Pancreas (tissue), 10 donors: ENCODE measurements around the gene RASAL2. TPM values are rescaled to one million over a fixed set of nuclear protein-coding genes. Genes with fewer than 3 reads are reported as not detected.

ENCODE experiments used
- ATAC-seq, 4 donors: fragments of 200-7000 bp; cut with Tn5 transposase; one replicate each; pipeline versions ENCODE4 v1.8.0 to v1.9.1; 2020; ENCODE audit warnings: mild to moderate bottlenecking in 4 of 4, moderate library complexity in 4 of 4
- DNase-seq, 6 donors: peaks; one replicate each; pipeline ENCODE4 v3.0.0-alpha.2; 2020
- FAIRE-seq: peaks from 2 replicates; lab custom pipeline; 2012; peaks lifted over from hg19 to GRCh38; lab: Jason Lieb, UNC
- H3K27ac ChIP-seq, 4 donors: fragments of 200-600 bp; sonication (generic); 1 replicate in 3 of 4; 2 replicates in 1 of 4; pipeline versions ENCODE4 v1.5.0 to v1.8.0; 2020
- H3K27me3 ChIP-seq, 4 donors: fragments of 200-600 bp; one replicate each; pipeline ENCODE4 v1.8.0; 2021
- H3K36me3 ChIP-seq, 3 donors: fragments of 200-600 bp; sonication (generic) in 1 of 3; one replicate each; pipeline versions ENCODE4 v1.5.0 to v1.8.0; 2020 to 2021
- H3K4me1 ChIP-seq, 3 donors: fragments of 200-600 bp; one replicate each; pipeline ENCODE4 v1.8.0; 2021
- H3K4me3 ChIP-seq, 4 donors: fragments of 200-600 bp; sonication (generic) in 2 of 4; one replicate each; pipeline versions ENCODE4 v1.5.0 to v1.8.0; 2020 to 2021
- H3K9me3 ChIP-seq, 4 donors: fragments of 200-600 bp; one replicate each; pipeline ENCODE4 v1.8.0; 2021
- CTCF ChIP-seq, 4 donors: fragments of 200-600 bp; sonication (generic) in 3 of 4; IDR thresholded peaks; one replicate each; pipeline versions ENCODE4 v1.5.0 to v1.8.0; 2021; ENCODE audit warnings: antibody characterized with exemption in 4 of 4
- WGBS, 2 donors: extraction: QIAGEN DNeasy Blood & Tissue Kit; methylation state at CpG; one replicate each; pipeline ENCODE4 v1.1.7; 2013; 5-methylcytosine and 5-hydroxymethylcytosine counted together
- intact Hi-C, 3 donors: fragments of 100-400 bp; cut with DNase I; formaldehyde crosslinking; loops; one replicate each; pipeline versions ENCODE4 v1.11.1 to v1.14.2; 2022
- polyA plus RNA-seq, 2 donors: library from polyadenylated mRNA; stranded (reverse); fragments of 200-250 nt; gene quantifications; one replicate each; pipeline ENCODE4 v1.2.3, GENCODE V29; 2013
- total RNA-seq, 6 donors: library from RNA; stranded (reverse); fragmentation: NEBNext Ultra II Directional in 4 of 6; extraction: Animal tissue kit (Norgen Biotek cat#: 25700) in 4 of 6; gene quantifications; one replicate each; pipeline versions ENCODE4 v1.2.1 to v1.2.4, GENCODE V29; 2021 to 2023
- donor health status: healthy with polysubstance abuse.
- donor health status: DM: no; HTN: no; CAD: no; lungs with moderate emphysema.
- donor health status: DM: no; HTN: no; CAD: no.
- donor health status: control.
- donor health status: control.
- donor health status: Bipolar disorder and iron deficiency.
- donor health status: DM: yes; HTN: yes; CAD: no.
- donor health status: DM: no; HTN: no; CAD: no.
- donor health status: DM: no; HTN: no; CAD: no.
- donor health status: DM: yes; HTN: yes; CAD: no.

Gene RASAL2
- total and polyA plus RNA-seq, 8 donors: 2.5 to 12.9 (median 4.9) TPM

GRCh38 chr1:178492341-178492740 lies 398.4 kb downstream of the RASAL2 start:
- H3K9me3 ChIP-seq: no peaks in the 10 kb centered on the region
- DNase-seq (no peak), FAIRE-seq (no peak), ATAC-seq (no peak)
- H3K4me3 ChIP-seq: no peak overlapping the region
- TF ChIP-seq CTCF (IDR thresholded peaks at IDR 0.05): no peak
- no peaks in the 10 kb centered on the region for H3K36me3 ChIP-seq
- H3K4me1 ChIP-seq: no peaks in the 10 kb centered on the region
- WGBS, 2 donors: 83 to 88% methylated on average over 11 of the region's 11 CpGs
- intact Hi-C loops: no loop called here
- H3K27ac ChIP-seq: no peak overlapping the region
- H3K27me3 ChIP-seq: no peaks in the 10 kb centered on the region

- H3K4me1 ChIP-seq: no peaks in the 10 kb centered on the region
- FAIRE-seq: no peak
- no peak overlapping the region for H3K27ac ChIP-seq
- H3K27me3 ChIP-seq: no peaks in the 10 kb centered on the region
- TF ChIP-seq CTCF (IDR thresholded peaks at IDR 0.05): no peak
- no peak overlapping the region for H3K4me3 ChIP-seq
- WGBS, 2 donors: 88 to 92% methylated on average over 16 of the region's 16 CpGs
- no peaks in the 10 kb centered on the region for H3K9me3 ChIP-seq
- intact Hi-C loops: no loop called here
- H3K36me3 ChIP-seq: no peaks in the 10 kb centered on the region
- no peak for DNase-seq
- ATAC-seq: no peak
These were observed 399.4 kb downstream of the RASAL2 start for GRCh38 chr1:178493301-178493741.

GRCh38 chr1:178494569-178494971 lies 400.7 kb downstream of the RASAL2 start:
- H3K27me3 ChIP-seq: no peaks in the 10 kb centered on the region
- 93 to 95% methylated on average over 13 of the region's 13 CpGs for WGBS, 2 donors

GRCh38 chr1:178495158-178495557 lies 401.3 kb downstream of the RASAL2 start:
- no peak for TF ChIP-seq CTCF (IDR thresholded peaks at IDR 0.05)
- DNase-seq (no peak), ATAC-seq (no peak), FAIRE-seq (no peak)
- H3K27ac ChIP-seq: no peak overlapping the region
- H3K27me3 ChIP-seq: no peaks in the 10 kb centered on the region
- intact Hi-C loops: no loop called here
- H3K9me3 ChIP-seq: no peaks in the 10 kb centered on the region
- no peaks in the 10 kb centered on the region for H3K4me1 ChIP-seq
- 79 to 91% methylated on average over 1 of the region's 1 CpG for WGBS, 2 donors
- no peaks in the 10 kb centered on the region for H3K36me3 ChIP-seq
- no peak overlapping the region for H3K4me3 ChIP-seq

More at GRCh38 chr1:178494569-178494971, 400.7 kb downstream of the RASAL2 start:
- Histone ChIP-seq H3K4me3 (no peak overlapping the region), H3K9me3 (no peaks in the 10 kb centered on the region), H3K4me1 (no peaks in the 10 kb centered on the region), H3K27ac (no peak overlapping the region), H3K36me3 (no peaks in the 10 kb centered on the region)
- TF ChIP-seq CTCF (IDR thresholded peaks at IDR 0.05): no peak
- DNase-seq (no peak), ATAC-seq (no peak), FAIRE-seq (no peak)
- intact Hi-C loops: no loop called here

- H3K4me3 ChIP-seq: no peak overlapping the region
- TF ChIP-seq CTCF (IDR thresholded peaks at IDR 0.05): no peak
- no peak for ATAC-seq
- H3K9me3 ChIP-seq: no peaks in the 10 kb centered on the region
- intact Hi-C loops: no loop called here
- DNase-seq: no peak
- no peaks in the 10 kb centered on the region for H3K4me1 ChIP-seq
- no peaks in the 10 kb centered on the region for H3K27me3 ChIP-seq
- no peak for FAIRE-seq
- no peaks in the 10 kb centered on the region for H3K36me3 ChIP-seq
- 79 to 84% methylated on average over 16 of the region's 16 CpGs for WGBS, 2 donors
- no peak overlapping the region for H3K27ac ChIP-seq
These were observed 402.0 kb downstream of the RASAL2 start for GRCh38 chr1:178495741-178496409.
